ENCODE data around the gene VPS37C.

The VPS37C gene

GRCh38 chr11:61117168-61117520, 44.1 kb downstream of the VPS37C start:
- DNase-seq = no peak
- H3K36me3 ChIP-seq (ENCODE audit: control insufficient read depth in 1 of 2, insufficient read depth in 2 of 2, low read length in 2 of 2) = no peaks in the 10 kb centered on the region
- H2BK120ac ChIP-seq (ENCODE audit: insufficient read depth, low read length, poor library complexity) = no peak overlapping the region
- no peak overlapping the region for H2BK12ac ChIP-seq (ENCODE audit: low read length)
- no peaks in the 10 kb centered on the region for H3K27me3 ChIP-seq (ENCODE audit: insufficient read depth, low read length)
- H2AK5ac ChIP-seq (ENCODE audit: low read length) = no peak overlapping the region
- H3K79me1 ChIP-seq (ENCODE audit: low read length) = no peaks in the 10 kb centered on the region
- H3K18ac ChIP-seq (ENCODE audit: low read length) = no peak overlapping the region
- H3K9me3 ChIP-seq (ENCODE audit: insufficient read depth, low read depth, low read length) = peaks cover 7% of the 10 kb centered on the region
- no CpG with 5 or more reads among the region's 2 CpGs for WGBS (ENCODE audit: extremely low coverage, insufficient coverage, insufficient read length)
- H3K9ac ChIP-seq (ENCODE audit: low read length) = no peak overlapping the region
- H4K91ac ChIP-seq (ENCODE audit: low read depth, low read length) = no peak overlapping the region
- H3K27ac ChIP-seq (ENCODE audit: low read depth, low read length) = no peak overlapping the region
- H2BK5ac ChIP-seq (ENCODE audit: low read depth, low read length, poor library complexity) = no peak overlapping the region
- H4K8ac ChIP-seq (ENCODE audit: low read depth, low read length) = no peak overlapping the region
- no peak overlapping the region for H2AFZ ChIP-seq (ENCODE audit: insufficient read depth, low read length, poor library complexity)
- no peak overlapping the region for H4K12ac ChIP-seq (ENCODE audit: low read depth, low read length)
- no peak overlapping the region for H3K14ac ChIP-seq (ENCODE audit: low read length)
- no peaks in the 10 kb centered on the region for H3K4me1 ChIP-seq (ENCODE audit: control insufficient read depth in 1 of 2, insufficient read depth in 2 of 2, low read length in 2 of 2)
- no peak overlapping the region for H3K4me2 ChIP-seq (ENCODE audit: low read length)
- H3K79me2 ChIP-seq (ENCODE audit: control insufficient read depth, insufficient read depth, low read length, poor library complexity) = no peaks in the 10 kb centered on the region
- H3K23ac ChIP-seq (ENCODE audit: low read length) = no peak overlapping the region
- no peak overlapping the region for H3K4me3 ChIP-seq (ENCODE audit: low read depth, low read length)
- no peak overlapping the region for H3K4ac ChIP-seq (ENCODE audit: low read depth, low read length)

- no CpG with 5 or more reads among the region's 7 CpGs for WGBS (ENCODE audit: extremely low coverage, insufficient coverage, insufficient read length)
- no peak overlapping the region for H2BK5ac ChIP-seq (ENCODE audit: low read depth, low read length, poor library complexity)
- H3K79me1 ChIP-seq (ENCODE audit: low read length) = no peaks in the 10 kb centered on the region
- no peak overlapping the region for H2BK12ac ChIP-seq (ENCODE audit: low read length)
- no peak overlapping the region for H3K4me2 ChIP-seq (ENCODE audit: low read length)
- DNase-seq = no peak
- peaks cover 7% of the 10 kb centered on the region for H3K9me3 ChIP-seq (ENCODE audit: insufficient read depth, low read depth, low read length)
- no peak overlapping the region for H3K9ac ChIP-seq (ENCODE audit: low read length)
- H3K14ac ChIP-seq (ENCODE audit: low read length) = no peak overlapping the region
- no peaks in the 10 kb centered on the region for H3K36me3 ChIP-seq (ENCODE audit: control insufficient read depth in 1 of 2, insufficient read depth in 2 of 2, low read length in 2 of 2)
- H3K4me1 ChIP-seq (ENCODE audit: control insufficient read depth in 1 of 2, insufficient read depth in 2 of 2, low read length in 2 of 2) = no peaks in the 10 kb centered on the region
- H4K91ac ChIP-seq (ENCODE audit: low read depth, low read length) = no peak overlapping the region
- H4K8ac ChIP-seq (ENCODE audit: low read depth, low read length) = no peak overlapping the region
- H3K79me2 ChIP-seq (ENCODE audit: control insufficient read depth, insufficient read depth, low read length, poor library complexity) = no peaks in the 10 kb centered on the region
- H3K27me3 ChIP-seq (ENCODE audit: insufficient read depth, low read length) = no peaks in the 10 kb centered on the region
- no peak overlapping the region for H3K18ac ChIP-seq (ENCODE audit: low read length)
- H3K27ac ChIP-seq (ENCODE audit: low read depth, low read length) = no peak overlapping the region
- H2AFZ ChIP-seq (ENCODE audit: insufficient read depth, low read length, poor library complexity) = no peak overlapping the region
- H4K12ac ChIP-seq (ENCODE audit: low read depth, low read length) = no peak overlapping the region
- no peak overlapping the region for H2AK5ac ChIP-seq (ENCODE audit: low read length)
- no peak overlapping the region for H2BK120ac ChIP-seq (ENCODE audit: insufficient read depth, low read length, poor library complexity)
- H3K4ac ChIP-seq (ENCODE audit: low read depth, low read length) = no peak overlapping the region
- peak overlapping the region; percentile 54 for H3K4me3 ChIP-seq (ENCODE audit: low read depth, low read length)
- H3K23ac ChIP-seq (ENCODE audit: low read length) = peak overlapping the region; percentile 18
Observed at GRCh38 chr11:61116426-61117167, 44.6 kb downstream of the VPS37C start.

GRCh38 chr11:61115498-61116224, 45.6 kb downstream of the VPS37C start:
- no peak overlapping the region for H3K14ac ChIP-seq (ENCODE audit: low read length)
- WGBS (ENCODE audit: extremely low coverage, insufficient coverage, insufficient read length) = no CpG with 5 or more reads among the region's 21 CpGs
- H2BK120ac ChIP-seq (ENCODE audit: insufficient read depth, low read length, poor library complexity) = no peak overlapping the region
- DNase-seq = no peak
- no peak overlapping the region for H3K4me3 ChIP-seq (ENCODE audit: low read depth, low read length)
- H2BK5ac ChIP-seq (ENCODE audit: low read depth, low read length, poor library complexity) = no peak overlapping the region
- H3K23ac ChIP-seq (ENCODE audit: low read length) = no peak overlapping the region
- no peaks in the 10 kb centered on the region for H3K36me3 ChIP-seq (ENCODE audit: control insufficient read depth in 1 of 2, insufficient read depth in 2 of 2, low read length in 2 of 2)
- H3K79me1 ChIP-seq (ENCODE audit: low read length) = no peaks in the 10 kb centered on the region
- no peak overlapping the region for H2AK5ac ChIP-seq (ENCODE audit: low read length)
- H3K18ac ChIP-seq (ENCODE audit: low read length) = no peak overlapping the region
- no peak overlapping the region for H2AFZ ChIP-seq (ENCODE audit: insufficient read depth, low read length, poor library complexity)
- no peak overlapping the region for H4K91ac ChIP-seq (ENCODE audit: low read depth, low read length)
- no peak overlapping the region for H3K9ac ChIP-seq (ENCODE audit: low read length)
- H3K27ac ChIP-seq (ENCODE audit: low read depth, low read length) = no peak overlapping the region
- H3K27me3 ChIP-seq (ENCODE audit: insufficient read depth, low read length) = no peaks in the 10 kb centered on the region
- H3K4ac ChIP-seq (ENCODE audit: low read depth, low read length) = no peak overlapping the region
- H4K8ac ChIP-seq (ENCODE audit: low read depth, low read length) = no peak overlapping the region
- H3K9me3 ChIP-seq (ENCODE audit: insufficient read depth, low read depth, low read length) = peaks cover 7% of the 10 kb centered on the region
- no peaks in the 10 kb centered on the region for H3K79me2 ChIP-seq (ENCODE audit: control insufficient read depth, insufficient read depth, low read length, poor library complexity)
- H3K4me2 ChIP-seq (ENCODE audit: low read length) = no peak overlapping the region
- no peak overlapping the region for H4K12ac ChIP-seq (ENCODE audit: low read depth, low read length)
- no peak overlapping the region for H2BK12ac ChIP-seq (ENCODE audit: low read length)
- H3K4me1 ChIP-seq (ENCODE audit: control insufficient read depth in 1 of 2, insufficient read depth in 2 of 2, low read length in 2 of 2) = no peaks in the 10 kb centered on the region

- Histone ChIP-seq H3K79me1 (ENCODE audit: low read length) (no peaks in the 10 kb centered on the region), H3K27ac (ENCODE audit: low read depth, low read length) (no peak overlapping the region), H4K91ac (ENCODE audit: low read depth, low read length) (no peak overlapping the region), H4K8ac (ENCODE audit: low read depth, low read length) (no peak overlapping the region), H3K4me3 (ENCODE audit: low read depth, low read length) (no peak overlapping the region), H3K9me3 (ENCODE audit: insufficient read depth, low read depth, low read length) (peaks cover 7% of the 10 kb centered on the region), H3K27me3 (ENCODE audit: insufficient read depth, low read length) (no peaks in the 10 kb centered on the region), H2BK5ac (ENCODE audit: low read depth, low read length, poor library complexity) (no peak overlapping the region), H3K9ac (ENCODE audit: low read length) (no peak overlapping the region), H2AK5ac (ENCODE audit: low read length) (no peak overlapping the region), H2BK120ac (ENCODE audit: insufficient read depth, low read length, poor library complexity) (no peak overlapping the region), H3K79me2 (ENCODE audit: control insufficient read depth, insufficient read depth, low read length, poor library complexity) (no peaks in the 10 kb centered on the region), H2BK12ac (ENCODE audit: low read length) (no peak overlapping the region), H4K12ac (ENCODE audit: low read depth, low read length) (no peak overlapping the region), H3K4ac (ENCODE audit: low read depth, low read length) (no peak overlapping the region), H3K23ac (ENCODE audit: low read length) (no peak overlapping the region), H3K4me2 (ENCODE audit: low read length) (no peak overlapping the region), H2AFZ (ENCODE audit: insufficient read depth, low read length, poor library complexity) (no peak overlapping the region), H3K14ac (ENCODE audit: low read length) (no peak overlapping the region), H3K18ac (ENCODE audit: low read length) (no peak overlapping the region), H3K4me1 (ENCODE audit: control insufficient read depth in 1 of 2, insufficient read depth in 2 of 2, low read length in 2 of 2) (no peaks in the 10 kb centered on the region), H3K36me3 (ENCODE audit: control insufficient read depth in 1 of 2, insufficient read depth in 2 of 2, low read length in 2 of 2) (no peaks in the 10 kb centered on the region)
- no CpG with 5 or more reads among the region's 8 CpGs for WGBS (ENCODE audit: extremely low coverage, insufficient coverage, insufficient read length)
- no peak for DNase-seq
Observed at GRCh38 chr11:61114913-61115312, 46.3 kb downstream of the VPS37C start.

Data from trophoblast cell (in vitro differentiated cells and primary cell).